Ishikawa (cell line): ENCODE measurements around the gene EYS.

Experiments
- CEBPB ChIP-seq: IDR thresholded peaks from 2 replicates; pipeline ENCODE4 v1.6.1; 2012
- CREB1 ChIP-seq: IDR thresholded peaks from 2 replicates; pipeline ENCODE4 v1.6.1; 2012; ENCODE audit warnings: low read depth
- EGR1 ChIP-seq: IDR thresholded peaks from 2 replicates; pipeline ENCODE4 v1.6.1; 2012
- EP300 ChIP-seq: IDR thresholded peaks from 2 replicates; pipeline ENCODE4 v1.6.1; 2012; ENCODE audit warnings: borderline replicate concordance
- FOXM1 ChIP-seq: IDR thresholded peaks from 2 replicates; pipeline ENCODE4 v1.6.1; 2012; ENCODE audit warnings: low read depth, borderline replicate concordance
- MAX ChIP-seq: IDR thresholded peaks from 2 replicates; pipeline ENCODE4 v1.6.1; 2012
- NFIC ChIP-seq: IDR thresholded peaks from 2 replicates; pipeline ENCODE4 v1.6.1; 2012
- RAD21 ChIP-seq: IDR thresholded peaks from 2 replicates; pipeline ENCODE4 v1.6.1; 2012; ENCODE audit warnings: low read depth
- TAF1 ChIP-seq: IDR thresholded peaks from 2 replicates; pipeline ENCODE4 v1.6.1; 2012; ENCODE audit warnings: low read depth, mild to moderate bottlenecking
- TCF12 ChIP-seq: IDR thresholded peaks from 2 replicates; pipeline ENCODE4 v1.6.1; 2012; ENCODE audit warnings: low read depth
- TEAD4 ChIP-seq: IDR thresholded peaks from 2 replicates; pipeline ENCODE4 v1.6.1; 2012
- USF1 ChIP-seq: IDR thresholded peaks from 2 replicates; pipeline ENCODE4 v1.6.1; 2012
- YY1 ChIP-seq: IDR thresholded peaks from 2 replicates; pipeline ENCODE4 v1.6.1; 2012; ENCODE audit warnings: low read depth
- ZBTB7A ChIP-seq: IDR thresholded peaks from 2 replicates; pipeline ENCODE4 v1.6.1; 2012; ENCODE audit warnings: low read depth
- TF ChIP-seq, protein P1 (sequence below): IDR thresholded peaks from 2 replicates; pipeline ENCODE4 v1.6.1; 2012; ENCODE audit warnings: low read depth, mild to moderate bottlenecking

Gene EYS

DNA sequence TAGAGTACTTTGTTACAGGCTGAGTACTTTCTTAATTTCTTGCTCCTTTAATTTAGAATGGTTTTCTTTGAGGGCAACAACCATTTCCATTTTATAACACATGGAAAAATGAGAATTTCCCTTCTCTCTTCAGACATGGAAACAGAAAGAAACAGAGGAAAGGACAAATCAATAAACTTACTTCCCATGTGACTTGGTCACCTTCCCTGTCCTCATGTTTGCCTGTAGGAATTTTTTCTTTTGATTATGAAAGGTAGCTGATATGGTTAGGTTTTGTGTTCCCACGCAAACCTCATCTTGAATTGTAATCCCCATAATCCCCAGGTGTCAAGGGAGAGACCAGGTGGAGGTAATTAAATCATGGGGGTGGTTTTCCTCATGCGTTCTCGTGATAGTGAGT lies 1901.7 kb downstream of the EYS start:
- TF ChIP-seq FOXM1 (no peak), ZBTB7A (no peak), CREB1 (no peak), USF1 (no peak), EGR1 (no peak), YY1 (no peak), TEAD4 (no peak), EP300 (no peak), TCF12 (no peak), MAX (no peak), TAF1 (no peak), NFIC (no peak), RAD21 (no peak), CEBPB (no peak)
- TF ChIP-seq, protein P1, sequence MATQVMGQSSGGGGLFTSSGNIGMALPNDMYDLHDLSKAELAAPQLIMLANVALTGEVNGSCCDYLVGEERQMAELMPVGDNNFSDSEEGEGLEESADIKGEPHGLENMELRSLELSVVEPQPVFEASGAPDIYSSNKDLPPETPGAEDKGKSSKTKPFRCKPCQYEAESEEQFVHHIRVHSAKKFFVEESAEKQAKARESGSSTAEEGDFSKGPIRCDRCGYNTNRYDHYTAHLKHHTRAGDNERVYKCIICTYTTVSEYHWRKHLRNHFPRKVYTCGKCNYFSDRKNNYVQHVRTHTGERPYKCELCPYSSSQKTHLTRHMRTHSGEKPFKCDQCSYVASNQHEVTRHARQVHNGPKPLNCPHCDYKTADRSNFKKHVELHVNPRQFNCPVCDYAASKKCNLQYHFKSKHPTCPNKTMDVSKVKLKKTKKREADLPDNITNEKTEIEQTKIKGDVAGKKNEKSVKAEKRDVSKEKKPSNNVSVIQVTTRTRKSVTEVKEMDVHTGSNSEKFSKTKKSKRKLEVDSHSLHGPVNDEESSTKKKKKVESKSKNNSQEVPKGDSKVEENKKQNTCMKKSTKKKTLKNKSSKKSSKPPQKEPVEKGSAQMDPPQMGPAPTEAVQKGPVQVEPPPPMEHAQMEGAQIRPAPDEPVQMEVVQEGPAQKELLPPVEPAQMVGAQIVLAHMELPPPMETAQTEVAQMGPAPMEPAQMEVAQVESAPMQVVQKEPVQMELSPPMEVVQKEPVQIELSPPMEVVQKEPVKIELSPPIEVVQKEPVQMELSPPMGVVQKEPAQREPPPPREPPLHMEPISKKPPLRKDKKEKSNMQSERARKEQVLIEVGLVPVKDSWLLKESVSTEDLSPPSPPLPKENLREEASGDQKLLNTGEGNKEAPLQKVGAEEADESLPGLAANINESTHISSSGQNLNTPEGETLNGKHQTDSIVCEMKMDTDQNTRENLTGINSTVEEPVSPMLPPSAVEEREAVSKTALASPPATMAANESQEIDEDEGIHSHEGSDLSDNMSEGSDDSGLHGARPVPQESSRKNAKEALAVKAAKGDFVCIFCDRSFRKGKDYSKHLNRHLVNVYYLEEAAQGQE = no peak

DNA sequence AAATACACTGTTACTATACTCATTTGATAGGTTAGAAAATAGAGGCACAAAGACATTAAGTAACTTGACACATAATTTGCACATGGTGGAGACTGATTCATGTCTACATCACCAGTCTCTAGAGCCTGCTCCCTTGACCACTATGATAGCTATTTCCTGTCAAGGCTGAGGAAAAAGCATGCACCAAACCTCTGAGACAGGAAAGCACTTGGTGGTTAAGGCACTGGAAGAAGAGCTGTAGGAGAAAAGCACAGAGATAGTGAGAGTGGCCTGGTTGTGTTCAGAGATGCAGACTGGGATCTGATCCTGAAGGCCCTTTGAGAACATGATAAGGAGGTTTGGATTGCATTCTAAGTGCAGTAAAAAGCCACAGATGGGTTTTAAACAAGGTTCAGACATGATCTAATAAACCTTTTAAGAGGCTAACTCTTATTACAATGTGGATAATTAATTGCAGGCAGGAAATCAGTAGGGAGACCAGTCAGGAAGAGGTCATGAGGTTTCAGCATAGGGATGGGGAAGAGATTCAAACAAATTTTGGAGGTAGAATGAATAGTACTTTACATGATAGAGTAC lies 1902.6 kb downstream of the EYS start:
- TF ChIP-seq TAF1 (no peak), TCF12 (no peak), TEAD4 (no peak), MAX (no peak), NFIC (no peak), ZBTB7A (no peak)

- no peak for TF ChIP-seq USF1
- no peak for TF ChIP-seq EP300
- no peak for TF ChIP-seq RAD21
- no peak for TF ChIP-seq MAX
- no peak for TF ChIP-seq TEAD4
- TF ChIP-seq CREB1 = no peak
- TF ChIP-seq NFIC = no peak
- no peak for TF ChIP-seq TCF12
- TF ChIP-seq FOXM1 = no peak
- TF ChIP-seq TAF1 = no peak
- TF ChIP-seq, protein P1 = no peak
- no peak for TF ChIP-seq YY1
- no peak for TF ChIP-seq CEBPB
- no peak for TF ChIP-seq ZBTB7A
- TF ChIP-seq EGR1 = no peak
These were observed 1903.7 kb downstream of the EYS start for GRCh38 chr6:63803371-63803770.

GRCh38 chr6:63802606-63803206 lies 1904.3 kb downstream of the EYS start:
- TF ChIP-seq EP300 (no peak), RAD21 (peak; percentile 65), CREB1 (no peak), USF1 (no peak), NFIC (no peak)

- no peak for TF ChIP-seq CEBPB
- TF ChIP-seq TCF12 = no peak
- TF ChIP-seq EP300 = no peak
- TF ChIP-seq TEAD4 = no peak
- no peak for TF ChIP-seq USF1
- no peak for TF ChIP-seq YY1
- TF ChIP-seq MAX = no peak
- no peak for TF ChIP-seq TAF1
- no peak for TF ChIP-seq NFIC
- no peak for TF ChIP-seq CREB1
- no peak for TF ChIP-seq RAD21
- TF ChIP-seq FOXM1 = no peak
- no peak for TF ChIP-seq EGR1
- no peak for TF ChIP-seq ZBTB7A
- TF ChIP-seq, protein P1 = no peak
These were observed 1907.2 kb downstream of the EYS start for GRCh38 chr6:63799813-63800212.
